K562 (cell line): Measurements from ENCODE around the gene FGFR4. TPM values are rescaled to one million over a fixed set of nuclear protein-coding genes. Genes with fewer than 3 reads are reported as not detected.

Experiments
- CXXC5 ChIP-seq: fragments of 250-450 bp; sonication (Bioruptor Pico); IDR thresholded peaks from 2 replicates; pipeline ENCODE4 v1.8.0; 2022; ENCODE audit warnings: inconsistent platforms, mild to moderate bottlenecking, moderate library complexity
- FOXA3 ChIP-seq, 2 experiments: fragments of 450-650 bp in 1 of 2; sonication (generic) in 1 of 2; formaldehyde crosslinking; IDR thresholded peaks in 1 of 2; conservative IDR thresholded peaks in 1 of 2; 2 replicates each; pipeline versions ENCODE4 v1.4.0 to v1.8.0; 2020 to 2022; ENCODE audit warnings: mild to moderate bottlenecking in 2 of 2, missing genetic modification reagents in 1 of 2
- NR2C2 ChIP-seq, 2 experiments: fragments of 200-800 bp in 1 of 2; sonication (Bioruptor generic) in 1 of 2; sonication (generic) in 1 of 2; formaldehyde crosslinking in 1 of 2; IDR thresholded peaks; 2 replicates each; pipeline versions ENCODE4 v1.6.1 to v1.8.0; 2016 to 2022; ENCODE audit warnings: mild to moderate bottlenecking in 1 of 2, missing compliant biosample characterization in 1 of 2, missing genetic modification characterization in 1 of 2, missing genetic modification reagents in 1 of 2
- TOE1 ChIP-seq, 2 experiments: fragments of 450-650 bp in 1 of 2; sonication (generic) in 1 of 2; formaldehyde crosslinking in 1 of 2; IDR thresholded peaks; 2 replicates each; pipeline versions ENCODE4 v1.7.1 to v1.8.0; 2016 to 2022; ENCODE audit warnings: borderline replicate concordance in 2 of 2, mild to moderate bottlenecking in 2 of 2, antibody characterized with exemption in 1 of 2, inconsistent platforms in 1 of 2, low read depth in 1 of 2, missing genetic modification reagents in 1 of 2, moderate library complexity in 1 of 2
- ZBTB7A ChIP-seq: IDR thresholded peaks from 2 replicates; pipeline ENCODE4 v1.6.1; 2011; ENCODE audit warnings: low read depth, mild to moderate bottlenecking, low read length, moderate library complexity, borderline replicate concordance; ENCODE audit not compliant: control insufficient read depth
- polyA plus RNA-seq, 8 experiments: library from polyadenylated mRNA; depleted of rRNA in 4 of 8; stranded (reverse) in 5 of 8; unstranded in 3 of 8; fragments of >200 nt; fragmentation: Nextera tagmentation in 2 of 8; fragmentation: Illumina TruSeq in 1 of 8; extraction: Ambion mirVana in 2 of 8; extraction: Trizol in 1 of 8; gene quantifications; 2 replicates each; pipeline versions ENCODE4 v1.2.1 to v1.2.3, GENCODE V29; 2011 to 2014; ENCODE audit warnings: inconsistent platforms in 1 of 8, missing spikeins in 1 of 8
- total RNA-seq, 7 experiments: library from RNA; depleted of rRNA in 6 of 7; stranded (reverse); fragments of >200 nt in 6 of 7; fragmentation: Illumina TruSeq in 2 of 7; extraction: Trizol in 2 of 7; gene quantifications; 2 replicates each; pipeline versions ENCODE4 v1.2.1 to v1.2.3, GENCODE V29; 2011 to 2021; ENCODE audit warnings: low replicate concordance in 1 of 7
- TF ChIP-seq, protein P1 (sequence below): fragments of 450-650 bp; IDR thresholded peaks from 2 replicates; pipeline ENCODE4 v1.6.1; 2016; ENCODE audit warnings: mild to moderate bottlenecking, moderate library complexity
- TF ChIP-seq, protein P2 (sequence below): IDR thresholded peaks from 2 replicates; pipeline ENCODE4 v1.6.1; 2016; ENCODE audit warnings: missing genetic modification characterization, missing compliant biosample characterization
- TF ChIP-seq, protein P3 (sequence below): sonication (generic); formaldehyde crosslinking; IDR thresholded peaks from 2 replicates; pipeline ENCODE4 v1.8.0; 2022; ENCODE audit warnings: missing genetic modification reagents, mild to moderate bottlenecking, borderline replicate concordance

Gene FGFR4
- total and polyA plus RNA-seq, 9 of the 15 experiments (the other 6 are each of a cell fraction or from before 2014, with no cell fraction given): 0.76 to 35.4 (median 7.5) TPM

DNA sequence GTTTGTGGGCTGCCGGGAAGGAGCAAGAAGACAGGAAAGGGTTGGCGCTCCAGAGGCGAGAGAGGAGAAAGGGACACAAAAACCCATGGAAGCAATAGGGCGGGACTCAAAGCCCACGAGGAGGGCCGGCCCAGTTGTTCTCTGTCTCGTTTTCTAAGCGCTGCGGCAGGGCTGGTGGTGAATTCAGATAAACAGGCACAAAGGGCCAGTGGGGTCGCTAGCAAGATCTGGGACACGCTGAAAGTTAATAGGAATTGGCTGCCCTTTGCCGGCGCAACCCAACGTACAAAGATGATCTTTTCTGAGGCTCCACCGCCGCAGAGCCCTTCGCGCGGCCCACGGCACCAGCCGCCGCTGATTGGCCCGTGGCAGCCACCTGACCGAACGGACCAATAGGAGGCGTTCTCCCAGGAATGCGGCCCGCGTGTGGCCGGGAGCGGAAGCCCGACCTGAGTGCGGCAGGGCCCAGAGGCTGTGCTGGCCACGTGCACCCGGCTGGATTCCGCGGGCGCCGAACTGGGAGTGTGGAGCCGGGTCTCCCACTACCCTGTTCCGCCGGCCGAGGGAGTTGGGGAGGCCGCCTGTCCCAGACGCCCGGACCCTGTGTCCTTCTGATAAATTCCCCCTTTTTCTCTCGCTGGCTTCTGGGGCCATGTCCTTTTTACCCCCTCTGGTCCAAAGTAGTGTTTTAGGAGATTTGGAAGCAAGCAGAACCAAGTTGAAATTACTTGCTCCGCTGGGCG, 30.1 kb downstream of the FGFR4 start (continued):
- TF ChIP-seq, protein P1, sequence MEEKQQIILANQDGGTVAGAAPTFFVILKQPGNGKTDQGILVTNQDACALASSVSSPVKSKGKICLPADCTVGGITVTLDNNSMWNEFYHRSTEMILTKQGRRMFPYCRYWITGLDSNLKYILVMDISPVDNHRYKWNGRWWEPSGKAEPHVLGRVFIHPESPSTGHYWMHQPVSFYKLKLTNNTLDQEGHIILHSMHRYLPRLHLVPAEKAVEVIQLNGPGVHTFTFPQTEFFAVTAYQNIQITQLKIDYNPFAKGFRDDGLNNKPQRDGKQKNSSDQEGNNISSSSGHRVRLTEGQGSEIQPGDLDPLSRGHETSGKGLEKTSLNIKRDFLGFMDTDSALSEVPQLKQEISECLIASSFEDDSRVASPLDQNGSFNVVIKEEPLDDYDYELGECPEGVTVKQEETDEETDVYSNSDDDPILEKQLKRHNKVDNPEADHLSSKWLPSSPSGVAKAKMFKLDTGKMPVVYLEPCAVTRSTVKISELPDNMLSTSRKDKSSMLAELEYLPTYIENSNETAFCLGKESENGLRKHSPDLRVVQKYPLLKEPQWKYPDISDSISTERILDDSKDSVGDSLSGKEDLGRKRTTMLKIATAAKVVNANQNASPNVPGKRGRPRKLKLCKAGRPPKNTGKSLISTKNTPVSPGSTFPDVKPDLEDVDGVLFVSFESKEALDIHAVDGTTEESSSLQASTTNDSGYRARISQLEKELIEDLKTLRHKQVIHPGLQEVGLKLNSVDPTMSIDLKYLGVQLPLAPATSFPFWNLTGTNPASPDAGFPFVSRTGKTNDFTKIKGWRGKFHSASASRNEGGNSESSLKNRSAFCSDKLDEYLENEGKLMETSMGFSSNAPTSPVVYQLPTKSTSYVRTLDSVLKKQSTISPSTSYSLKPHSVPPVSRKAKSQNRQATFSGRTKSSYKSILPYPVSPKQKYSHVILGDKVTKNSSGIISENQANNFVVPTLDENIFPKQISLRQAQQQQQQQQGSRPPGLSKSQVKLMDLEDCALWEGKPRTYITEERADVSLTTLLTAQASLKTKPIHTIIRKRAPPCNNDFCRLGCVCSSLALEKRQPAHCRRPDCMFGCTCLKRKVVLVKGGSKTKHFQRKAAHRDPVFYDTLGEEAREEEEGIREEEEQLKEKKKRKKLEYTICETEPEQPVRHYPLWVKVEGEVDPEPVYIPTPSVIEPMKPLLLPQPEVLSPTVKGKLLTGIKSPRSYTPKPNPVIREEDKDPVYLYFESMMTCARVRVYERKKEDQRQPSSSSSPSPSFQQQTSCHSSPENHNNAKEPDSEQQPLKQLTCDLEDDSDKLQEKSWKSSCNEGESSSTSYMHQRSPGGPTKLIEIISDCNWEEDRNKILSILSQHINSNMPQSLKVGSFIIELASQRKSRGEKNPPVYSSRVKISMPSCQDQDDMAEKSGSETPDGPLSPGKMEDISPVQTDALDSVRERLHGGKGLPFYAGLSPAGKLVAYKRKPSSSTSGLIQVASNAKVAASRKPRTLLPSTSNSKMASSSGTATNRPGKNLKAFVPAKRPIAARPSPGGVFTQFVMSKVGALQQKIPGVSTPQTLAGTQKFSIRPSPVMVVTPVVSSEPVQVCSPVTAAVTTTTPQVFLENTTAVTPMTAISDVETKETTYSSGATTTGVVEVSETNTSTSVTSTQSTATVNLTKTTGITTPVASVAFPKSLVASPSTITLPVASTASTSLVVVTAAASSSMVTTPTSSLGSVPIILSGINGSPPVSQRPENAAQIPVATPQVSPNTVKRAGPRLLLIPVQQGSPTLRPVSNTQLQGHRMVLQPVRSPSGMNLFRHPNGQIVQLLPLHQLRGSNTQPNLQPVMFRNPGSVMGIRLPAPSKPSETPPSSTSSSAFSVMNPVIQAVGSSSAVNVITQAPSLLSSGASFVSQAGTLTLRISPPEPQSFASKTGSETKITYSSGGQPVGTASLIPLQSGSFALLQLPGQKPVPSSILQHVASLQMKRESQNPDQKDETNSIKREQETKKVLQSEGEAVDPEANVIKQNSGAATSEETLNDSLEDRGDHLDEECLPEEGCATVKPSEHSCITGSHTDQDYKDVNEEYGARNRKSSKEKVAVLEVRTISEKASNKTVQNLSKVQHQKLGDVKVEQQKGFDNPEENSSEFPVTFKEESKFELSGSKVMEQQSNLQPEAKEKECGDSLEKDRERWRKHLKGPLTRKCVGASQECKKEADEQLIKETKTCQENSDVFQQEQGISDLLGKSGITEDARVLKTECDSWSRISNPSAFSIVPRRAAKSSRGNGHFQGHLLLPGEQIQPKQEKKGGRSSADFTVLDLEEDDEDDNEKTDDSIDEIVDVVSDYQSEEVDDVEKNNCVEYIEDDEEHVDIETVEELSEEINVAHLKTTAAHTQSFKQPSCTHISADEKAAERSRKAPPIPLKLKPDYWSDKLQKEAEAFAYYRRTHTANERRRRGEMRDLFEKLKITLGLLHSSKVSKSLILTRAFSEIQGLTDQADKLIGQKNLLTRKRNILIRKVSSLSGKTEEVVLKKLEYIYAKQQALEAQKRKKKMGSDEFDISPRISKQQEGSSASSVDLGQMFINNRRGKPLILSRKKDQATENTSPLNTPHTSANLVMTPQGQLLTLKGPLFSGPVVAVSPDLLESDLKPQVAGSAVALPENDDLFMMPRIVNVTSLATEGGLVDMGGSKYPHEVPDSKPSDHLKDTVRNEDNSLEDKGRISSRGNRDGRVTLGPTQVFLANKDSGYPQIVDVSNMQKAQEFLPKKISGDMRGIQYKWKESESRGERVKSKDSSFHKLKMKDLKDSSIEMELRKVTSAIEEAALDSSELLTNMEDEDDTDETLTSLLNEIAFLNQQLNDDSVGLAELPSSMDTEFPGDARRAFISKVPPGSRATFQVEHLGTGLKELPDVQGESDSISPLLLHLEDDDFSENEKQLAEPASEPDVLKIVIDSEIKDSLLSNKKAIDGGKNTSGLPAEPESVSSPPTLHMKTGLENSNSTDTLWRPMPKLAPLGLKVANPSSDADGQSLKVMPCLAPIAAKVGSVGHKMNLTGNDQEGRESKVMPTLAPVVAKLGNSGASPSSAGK: peak; percentile 100
- peak; percentile 88 for TF ChIP-seq CXXC5 (CRISPR knock-in tag)
- TF ChIP-seq ZBTB7A: peak; percentile 29; the same call in 1 of the 2 replicates
- TF ChIP-seq NR2C2 (CRISPR knock-in tag; IDR thresholded peaks at IDR 0.05): peak; percentile 91
- TF ChIP-seq NR2C2 (tag; IDR thresholded peaks at IDR 0.05): no peak; the same call in 1 of the 2 replicates
- TF ChIP-seq, protein P2, sequence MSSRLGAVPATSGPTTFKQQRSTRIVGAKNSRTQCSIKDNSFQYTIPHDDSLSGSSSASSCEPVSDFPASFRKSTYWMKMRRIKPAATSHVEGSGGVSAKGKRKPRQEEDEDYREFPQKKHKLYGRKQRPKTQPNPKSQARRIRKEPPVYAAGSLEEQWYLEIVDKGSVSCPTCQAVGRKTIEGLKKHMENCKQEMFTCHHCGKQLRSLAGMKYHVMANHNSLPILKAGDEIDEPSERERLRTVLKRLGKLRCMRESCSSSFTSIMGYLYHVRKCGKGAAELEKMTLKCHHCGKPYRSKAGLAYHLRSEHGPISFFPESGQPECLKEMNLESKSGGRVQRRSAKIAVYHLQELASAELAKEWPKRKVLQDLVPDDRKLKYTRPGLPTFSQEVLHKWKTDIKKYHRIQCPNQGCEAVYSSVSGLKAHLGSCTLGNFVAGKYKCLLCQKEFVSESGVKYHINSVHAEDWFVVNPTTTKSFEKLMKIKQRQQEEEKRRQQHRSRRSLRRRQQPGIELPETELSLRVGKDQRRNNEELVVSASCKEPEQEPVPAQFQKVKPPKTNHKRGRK (tag): peak; percentile 55
- peak in 1 of 2 experiments; percentile 96; a peak in 2 of 4 replicates for TF ChIP-seq FOXA3 (CRISPR knock-in tag; conservative IDR thresholded peaks at IDR 0.05 in 1 of 2, IDR thresholded peaks at IDR 0.05 in 1 of 2)
- no peak; the same call in 1 of the 2 replicates for TF ChIP-seq TOE1 (IDR thresholded peaks at IDR 0.05; ENCODE audit: borderline replicate concordance)
- TF ChIP-seq TOE1 (CRISPR knock-in tag; IDR thresholded peaks at IDR 0.05; ENCODE audit: borderline replicate concordance, low read depth): peak; percentile 98
- TF ChIP-seq, protein P3, sequence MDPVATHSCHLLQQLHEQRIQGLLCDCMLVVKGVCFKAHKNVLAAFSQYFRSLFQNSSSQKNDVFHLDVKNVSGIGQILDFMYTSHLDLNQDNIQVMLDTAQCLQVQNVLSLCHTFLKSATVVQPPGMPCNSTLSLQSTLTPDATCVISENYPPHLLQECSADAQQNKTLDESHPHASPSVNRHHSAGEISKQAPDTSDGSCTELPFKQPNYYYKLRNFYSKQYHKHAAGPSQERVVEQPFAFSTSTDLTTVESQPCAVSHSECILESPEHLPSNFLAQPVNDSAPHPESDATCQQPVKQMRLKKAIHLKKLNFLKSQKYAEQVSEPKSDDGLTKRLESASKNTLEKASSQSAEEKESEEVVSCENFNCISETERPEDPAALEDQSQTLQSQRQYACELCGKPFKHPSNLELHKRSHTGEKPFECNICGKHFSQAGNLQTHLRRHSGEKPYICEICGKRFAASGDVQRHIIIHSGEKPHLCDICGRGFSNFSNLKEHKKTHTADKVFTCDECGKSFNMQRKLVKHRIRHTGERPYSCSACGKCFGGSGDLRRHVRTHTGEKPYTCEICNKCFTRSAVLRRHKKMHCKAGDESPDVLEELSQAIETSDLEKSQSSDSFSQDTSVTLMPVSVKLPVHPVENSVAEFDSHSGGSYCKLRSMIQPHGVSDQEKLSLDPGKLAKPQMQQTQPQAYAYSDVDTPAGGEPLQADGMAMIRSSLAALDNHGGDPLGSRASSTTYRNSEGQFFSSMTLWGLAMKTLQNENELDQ (CRISPR knock-in tag): peak; percentile 99
